Activated CD8-positive, alpha-beta memory T cell treated with anti-CD3 and anti-CD28 coated beads, Interleukin-2, amount 50 U/mL, for 1 hour (primary cell): ENCODE data around the gene PCTP.

ENCODE experiments used
- DNase-seq: peaks from one replicate; pipeline ENCODE4 v3.0.0-alpha.2; 2020; ENCODE audit errors: extremely low read depth

The PCTP gene

DNA sequence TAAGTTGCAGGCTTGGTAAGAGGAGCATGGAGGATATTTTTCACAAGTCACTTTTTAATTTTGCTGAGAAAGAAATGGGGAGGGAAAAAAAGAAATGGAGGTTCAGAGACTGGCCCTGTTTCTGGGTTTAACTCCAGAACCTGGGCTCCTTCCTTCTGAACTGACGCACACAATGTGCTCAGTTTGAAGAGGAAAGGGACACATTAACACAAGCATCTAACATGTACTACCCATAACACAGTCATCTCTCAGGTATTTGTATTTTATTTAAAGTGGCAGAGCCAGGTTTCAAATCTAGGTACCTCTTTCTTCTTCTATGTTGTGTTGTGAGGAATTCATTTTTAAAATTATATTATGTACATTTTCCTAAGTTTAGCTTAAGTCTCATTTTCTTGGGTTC is 22.9 kb upstream of the PCTP start:
- no peak for DNase-seq

GRCh38 chr17:55728361-55728760 is 22.5 kb upstream of the PCTP start:
- DNase-seq: no peak

DNA sequence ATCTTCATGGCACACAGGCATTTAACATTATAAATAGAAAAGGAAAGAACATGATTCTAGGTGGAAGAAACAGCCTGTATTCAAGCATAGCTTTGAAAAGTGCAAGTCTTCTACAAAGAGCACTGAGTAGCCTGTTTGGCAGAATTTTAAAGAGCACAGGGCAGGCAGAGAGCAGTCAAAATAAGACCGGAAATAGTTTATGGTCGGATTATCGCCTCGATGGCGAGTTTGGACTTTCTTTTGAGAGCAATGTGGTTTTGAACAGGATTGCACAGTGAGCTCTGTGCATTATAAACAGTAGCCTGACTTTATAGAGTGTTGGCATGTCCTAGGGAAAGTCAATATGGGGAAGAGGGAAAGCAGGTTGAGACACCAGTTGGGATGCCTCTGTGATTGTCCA is 22.0 kb upstream of the PCTP start:
- DNase-seq: no peak

DNA sequence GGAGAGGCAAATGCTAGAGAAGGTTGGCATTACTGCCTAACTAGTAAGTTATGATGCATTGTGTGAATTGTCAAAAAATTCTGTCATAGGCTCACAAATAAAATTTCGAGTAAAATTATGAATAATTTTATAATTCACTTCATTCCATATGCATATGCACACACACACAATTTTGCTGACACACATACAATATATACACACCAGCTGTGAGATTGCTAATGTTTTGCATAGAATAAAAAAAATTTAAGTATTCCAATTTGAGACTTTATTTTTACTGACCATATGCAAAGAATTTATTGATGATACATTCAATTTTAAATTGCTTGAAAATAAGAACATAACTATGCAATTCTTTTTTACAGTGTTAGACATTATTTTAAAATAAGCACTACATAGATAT is 21.4 kb upstream of the PCTP start:
- no peak for DNase-seq

- DNase-seq: no peak
These were observed 20.5 kb upstream of the PCTP start for GRCh38 chr17:55730380-55730779.

- no peak for DNase-seq
These were observed 20.0 kb upstream of the PCTP start for GRCh38 chr17:55730808-55731207.

GRCh38 chr17:55731586-55732250 is 19.1 kb upstream of the PCTP start:
- no peak for DNase-seq

DNA sequence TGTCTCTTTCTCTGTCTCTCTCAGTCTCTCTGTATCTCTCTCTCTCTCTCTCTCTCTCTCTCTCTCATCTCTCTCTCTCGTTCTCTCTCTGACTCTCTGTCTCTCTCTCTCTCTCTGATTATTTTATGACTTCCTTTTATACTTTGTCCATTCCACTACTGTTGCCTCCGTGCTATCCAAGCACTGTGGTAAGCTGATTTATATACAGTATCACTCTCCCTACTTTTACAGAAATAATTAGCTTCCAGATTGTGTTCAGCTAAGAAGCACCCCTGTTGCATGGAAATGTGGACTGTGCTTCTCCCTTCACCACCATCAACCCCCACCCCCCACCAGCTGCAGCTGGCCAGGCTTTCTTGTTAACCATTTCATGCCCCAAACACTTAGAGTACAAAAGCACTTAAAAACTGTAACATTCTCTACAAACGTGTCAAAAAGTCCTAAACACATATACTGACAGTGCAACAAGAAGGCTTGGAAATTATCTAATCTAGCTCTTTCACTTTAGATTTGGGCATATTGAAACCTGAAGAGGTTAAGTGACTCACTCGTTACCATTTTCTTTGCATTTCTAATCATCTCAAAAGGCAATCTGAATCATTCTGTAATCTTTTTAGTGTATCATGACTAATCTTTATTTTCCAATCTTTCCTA is 16.6 kb upstream of the PCTP start:
- no peak for DNase-seq

GRCh38 chr17:55735731-55736405 is 15.0 kb upstream of the PCTP start:
- DNase-seq: no peak

DNA sequence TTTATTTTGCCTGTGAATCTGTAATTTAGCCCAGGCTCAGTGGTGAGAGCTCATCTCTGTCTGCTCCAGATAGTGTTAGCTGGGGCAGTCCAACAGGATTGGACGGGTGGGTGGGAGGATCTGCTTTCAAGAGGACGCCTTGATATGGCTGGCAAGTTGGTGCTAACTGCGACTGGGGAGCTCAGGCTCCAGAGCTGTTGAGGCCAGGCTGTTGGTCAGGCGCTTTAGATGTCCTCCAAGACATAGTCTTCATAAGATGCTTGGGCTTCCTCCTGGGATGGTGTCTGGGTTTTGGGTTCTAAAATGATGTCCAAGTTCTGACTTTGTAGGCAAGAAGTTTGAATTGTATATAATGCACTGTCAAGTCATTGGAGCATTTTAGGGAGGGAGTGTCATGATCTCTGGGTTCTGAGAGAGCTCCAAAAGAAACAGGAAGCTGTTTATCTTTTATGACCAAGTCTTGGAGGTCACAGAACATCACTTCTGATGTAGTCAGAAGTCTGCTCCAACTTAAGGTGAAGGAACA is 12.8 kb upstream of the PCTP start:
- DNase-seq: no peak

DNA sequence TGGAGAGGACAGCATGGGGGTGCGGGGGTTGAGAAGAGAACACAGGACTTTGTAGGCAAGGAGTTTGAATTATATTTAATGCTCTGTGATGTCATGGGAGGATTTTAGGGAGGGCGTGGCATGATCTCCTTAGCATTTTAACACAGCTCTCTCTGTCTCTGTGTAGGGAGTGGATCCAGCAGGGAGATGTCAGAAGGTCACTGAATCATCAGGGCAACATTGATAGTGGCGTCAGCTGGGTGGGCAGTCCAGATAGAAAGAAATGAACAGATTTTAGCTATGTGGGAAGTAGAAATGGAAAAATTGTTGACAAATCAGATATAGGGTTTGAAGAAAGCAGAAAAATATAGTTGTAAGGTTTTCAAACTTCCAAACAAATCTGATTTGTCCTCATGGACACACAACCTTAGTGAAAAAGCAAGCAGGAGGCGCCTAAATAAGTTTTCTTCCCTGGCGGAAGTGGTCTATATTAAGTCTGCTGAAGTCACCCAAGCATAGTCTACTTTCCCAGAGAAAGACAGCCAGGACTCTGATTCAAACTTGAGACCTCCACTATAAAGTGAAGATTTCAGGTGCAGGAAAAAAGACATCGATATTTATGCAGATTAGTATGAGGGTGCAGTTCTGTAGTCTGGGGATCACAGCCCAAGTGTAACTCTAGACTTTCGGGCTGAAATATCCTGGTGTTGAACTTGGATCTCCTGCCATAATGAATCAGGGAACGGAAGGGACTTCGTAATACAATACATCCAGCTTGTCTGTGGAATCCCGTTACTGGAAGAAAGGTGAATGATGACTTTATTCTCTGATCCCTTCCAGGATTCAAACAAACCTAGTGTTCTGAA is 10.1 kb upstream of the PCTP start:
- DNase-seq: no peak

GRCh38 chr17:55741356-55741700 is 9.5 kb upstream of the PCTP start:
- DNase-seq: no peak

DNA sequence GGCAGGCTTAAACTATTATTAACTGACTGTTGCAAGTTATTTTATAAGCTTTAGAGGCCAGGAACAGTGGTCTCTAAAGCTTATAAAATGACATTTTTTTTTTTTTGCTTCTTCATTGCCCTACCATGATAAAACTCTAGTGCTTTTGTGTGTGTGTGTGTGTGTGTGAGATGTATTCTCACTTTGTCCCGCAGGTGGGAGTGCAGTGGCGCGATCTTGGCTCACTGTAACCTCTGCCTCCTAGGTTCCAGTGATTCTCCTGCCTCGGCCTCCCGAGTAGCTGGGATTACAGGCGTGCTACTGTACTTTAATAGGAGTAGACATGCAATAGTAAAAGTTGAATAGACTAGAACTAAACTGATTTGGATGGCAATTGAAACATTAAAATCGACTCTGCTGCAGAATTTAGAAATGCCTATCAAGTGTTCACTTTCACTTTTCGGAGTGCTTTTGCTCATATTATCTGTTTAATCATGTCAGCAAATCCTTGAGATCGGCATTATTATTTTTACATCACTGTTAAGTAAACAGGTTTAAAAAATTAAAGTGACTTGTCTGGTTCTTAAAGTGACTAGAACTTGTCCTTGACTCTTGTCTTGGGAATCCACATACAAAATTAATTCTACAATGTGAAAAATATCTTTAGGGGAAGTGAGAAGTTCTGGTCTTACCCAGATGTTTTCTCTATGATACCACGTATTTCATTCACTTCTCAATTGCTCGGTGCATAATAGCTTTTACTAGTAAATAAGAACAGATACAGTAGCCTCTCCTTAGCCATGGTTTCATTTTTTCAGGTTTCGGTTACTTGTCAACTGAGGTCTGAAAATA is 8.4 kb upstream of the PCTP start:
- no peak for DNase-seq

- no peak for DNase-seq
These were observed 7.7 kb upstream of the PCTP start for GRCh38 chr17:55743103-55743679.

- no peak for DNase-seq
These were observed 5.6 kb upstream of the PCTP start for GRCh38 chr17:55745258-55745657.

DNA sequence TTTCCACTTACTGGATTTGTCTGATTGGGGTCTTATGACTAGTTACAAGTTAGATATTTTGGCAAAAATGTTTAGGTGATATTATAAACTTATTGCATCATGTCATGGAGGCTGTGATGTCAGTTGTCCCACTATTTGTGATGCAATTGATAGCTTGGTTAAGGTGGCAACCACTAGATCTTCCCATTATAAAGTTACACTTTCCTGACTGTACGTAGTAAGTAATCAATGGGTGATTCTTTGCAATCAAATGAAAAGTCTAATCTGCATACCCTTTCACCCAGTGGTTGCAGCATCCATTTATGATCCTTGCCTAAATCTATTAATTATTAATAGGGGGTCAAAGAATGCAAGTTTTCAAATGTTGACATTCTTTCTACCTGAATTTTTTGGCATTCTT is 4.4 kb upstream of the PCTP start:
- DNase-seq: no peak

DNA sequence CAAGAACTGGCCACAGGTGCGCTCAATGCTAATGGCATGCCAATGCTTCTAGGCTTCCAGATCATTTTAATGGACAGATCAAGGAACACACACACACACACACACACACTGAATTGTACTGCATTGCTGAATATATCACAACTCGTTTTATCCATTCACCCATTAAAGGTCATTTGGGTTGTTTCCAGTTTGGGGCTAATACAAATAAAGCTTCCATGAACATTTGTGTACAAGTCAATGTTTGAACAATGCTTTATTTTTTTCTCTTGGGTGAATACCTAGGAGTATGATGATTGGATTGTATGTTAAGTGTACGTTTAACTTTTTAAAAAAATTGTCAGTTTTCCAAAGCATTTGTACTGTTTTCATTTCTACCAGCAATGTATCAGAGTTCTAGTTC is 3.6 kb upstream of the PCTP start:
- DNase-seq: no peak

- DNase-seq: no peak
These were observed 2.0 kb upstream of the PCTP start for GRCh38 chr17:55748841-55749240.

DNA sequence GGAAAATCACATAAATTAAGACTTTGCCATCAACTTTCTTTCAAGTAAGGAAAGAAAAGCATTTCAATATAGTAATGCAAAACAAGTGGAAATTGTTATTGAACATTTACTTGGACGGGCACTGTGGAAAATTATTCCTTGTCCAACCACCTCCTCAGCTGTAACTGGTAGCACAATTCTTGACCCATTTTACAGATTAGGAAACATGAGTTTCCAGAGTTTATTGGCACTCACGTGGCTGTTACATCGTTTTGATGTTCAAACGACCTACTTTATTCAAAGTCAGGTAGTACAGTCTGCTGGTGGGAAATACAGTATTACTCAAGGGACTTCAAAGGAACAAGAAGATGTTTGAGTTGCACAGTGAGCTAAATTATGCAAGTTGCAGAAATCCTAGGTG is 866 bp upstream of the PCTP start:
- no peak for DNase-seq

GRCh38 chr17:55751720-55752250 is 934 bp downstream of the PCTP start:
- no peak for DNase-seq

- no peak for DNase-seq
These were observed 5.8 kb downstream of the PCTP start for GRCh38 chr17:55756689-55757088.
